ENCODE data around the gene G2E3. TPM values are rescaled to one million over a fixed set of nuclear protein-coding genes. Genes with fewer than 3 reads are reported as not detected.

Gene G2E3
- total and polyA plus RNA-seq, 2 donors from 2014 or later = 4.4 to 20.5 TPM

GRCh38 chr14:30564868-30565248, 5.9 kb downstream of the G2E3 start:
- Histone ChIP-seq H3K9me3 (ENCODE audit: control insufficient read depth in 2 of 3, insufficient read depth in 1 of 3, low read length in 3 of 3) (no peaks in the 10 kb centered on the region), H3K4me1 (ENCODE audit: control insufficient read depth in 2 of 3, insufficient read depth in 2 of 3, low read depth in 1 of 3, low read length in 3 of 3) (no peaks in the 10 kb centered on the region), H3K4me3 (ENCODE audit: low read length in 3 of 3) (no peak overlapping the region), H3K36me3 (ENCODE audit: control insufficient read depth in 2 of 3, insufficient read depth in 3 of 3, low read length in 3 of 3) (no peaks in the 10 kb centered on the region), H3K27ac (ENCODE audit: low read depth in 2 of 2, low read length in 2 of 2) (no peak overlapping the region), H3K27me3 (ENCODE audit: control insufficient read depth, insufficient read depth, low read length) (no peaks in the 10 kb centered on the region), H3K9ac (ENCODE audit: low read length in 3 of 3) (no peak overlapping the region)
- no peak for TF ChIP-seq CTCF (IDR thresholded peaks at IDR 0.05; ENCODE audit: borderline replicate concordance, extremely low read depth, insufficient read depth)
- DNase-seq (no peak), FAIRE-seq (no peak)
- intact Hi-C loops (cut with DNase I) = no loop called here

- Histone ChIP-seq H3K27ac (ENCODE audit: low read depth in 2 of 2, low read length in 2 of 2) (no peak overlapping the region), H3K9me3 (ENCODE audit: control insufficient read depth in 2 of 3, insufficient read depth in 1 of 3, low read length in 3 of 3) (no peaks in the 10 kb centered on the region), H3K9ac (ENCODE audit: low read length in 3 of 3) (no peak overlapping the region), H3K4me1 (ENCODE audit: control insufficient read depth in 2 of 3, insufficient read depth in 2 of 3, low read depth in 1 of 3, low read length in 3 of 3) (no peaks in the 10 kb centered on the region), H3K4me3 (ENCODE audit: low read length in 3 of 3) (no peak overlapping the region), H3K27me3 (ENCODE audit: control insufficient read depth, insufficient read depth, low read length) (no peaks in the 10 kb centered on the region), H3K36me3 (ENCODE audit: control insufficient read depth in 2 of 3, insufficient read depth in 3 of 3, low read length in 3 of 3) (no peaks in the 10 kb centered on the region)
- intact Hi-C loops (cut with DNase I) = no loop called here
- DNase-seq (peak in 1 of 5 donors; percentile 9), FAIRE-seq (no peak)
- no peak for TF ChIP-seq CTCF (IDR thresholded peaks at IDR 0.05; ENCODE audit: borderline replicate concordance, extremely low read depth, insufficient read depth)
Measured at GRCh38 chr14:30569216-30569902, 10.4 kb downstream of the G2E3 start.

GRCh38 chr14:30569903-30570226, 10.9 kb downstream of the G2E3 start:
- DNase-seq (no peak), FAIRE-seq (no peak)
- Histone ChIP-seq H3K9ac (ENCODE audit: low read length in 3 of 3) (no peak overlapping the region), H3K9me3 (ENCODE audit: control insufficient read depth in 2 of 3, insufficient read depth in 1 of 3, low read length in 3 of 3) (no peaks in the 10 kb centered on the region), H3K27me3 (ENCODE audit: control insufficient read depth, insufficient read depth, low read length) (no peaks in the 10 kb centered on the region), H3K27ac (ENCODE audit: low read depth in 2 of 2, low read length in 2 of 2) (no peak overlapping the region), H3K36me3 (ENCODE audit: control insufficient read depth in 2 of 3, insufficient read depth in 3 of 3, low read length in 3 of 3) (no peaks in the 10 kb centered on the region), H3K4me1 (ENCODE audit: control insufficient read depth in 2 of 3, insufficient read depth in 2 of 3, low read depth in 1 of 3, low read length in 3 of 3) (no peaks in the 10 kb centered on the region), H3K4me3 (ENCODE audit: low read length in 3 of 3) (no peak overlapping the region)
- intact Hi-C loops (cut with DNase I) = no loop called here
- no peak for TF ChIP-seq CTCF (IDR thresholded peaks at IDR 0.05; ENCODE audit: borderline replicate concordance, extremely low read depth, insufficient read depth)

- no peak overlapping the region for H3K4me3 ChIP-seq (ENCODE audit: low read length in 3 of 3)
- no peak for TF ChIP-seq CTCF (IDR thresholded peaks at IDR 0.05; ENCODE audit: borderline replicate concordance, extremely low read depth, insufficient read depth)
- no peak overlapping the region for H3K27ac ChIP-seq (ENCODE audit: low read depth in 2 of 2, low read length in 2 of 2)
- intact Hi-C loops (cut with DNase I) = no loop called here
- no peak overlapping the region for H3K9ac ChIP-seq (ENCODE audit: low read length in 3 of 3)
- H3K36me3 ChIP-seq (ENCODE audit: control insufficient read depth in 2 of 3, insufficient read depth in 3 of 3, low read length in 3 of 3) = no peaks in the 10 kb centered on the region
- H3K27me3 ChIP-seq (ENCODE audit: control insufficient read depth, insufficient read depth, low read length) = no peaks in the 10 kb centered on the region
- DNase-seq (no peak), FAIRE-seq (no peak)
- H3K9me3 ChIP-seq (ENCODE audit: control insufficient read depth in 2 of 3, insufficient read depth in 1 of 3, low read length in 3 of 3) = no peaks in the 10 kb centered on the region
- no peaks in the 10 kb centered on the region for H3K4me1 ChIP-seq (ENCODE audit: control insufficient read depth in 2 of 3, insufficient read depth in 2 of 3, low read depth in 1 of 3, low read length in 3 of 3)
Measured at GRCh38 chr14:30572237-30572636, 13.3 kb downstream of the G2E3 start.
